Mucosa of rectum (tissue), 2 donors: Measurements from ENCODE around the gene ZNF30.
"Not testable (repeated sequence)": the region's sequence is repeated elsewhere in the genome, so short reads cannot be mapped to it uniquely, and the experiment has no call there.

Source experiments
- H3K27ac ChIP-seq, 2 donors: one replicate each; pipeline ENCODE4 v1.7.0; 2013; ENCODE audit warnings: inconsistent platforms in 2 of 2, low read depth in 2 of 2, low read length in 2 of 2
- H3K27me3 ChIP-seq, 2 donors: one replicate each; pipeline ENCODE4 v1.7.0; 2013; ENCODE audit warnings: low read length in 2 of 2; ENCODE audit not compliant: control insufficient read depth in 2 of 2, insufficient read depth in 2 of 2
- H3K36me3 ChIP-seq, 2 donors: one replicate each; pipeline ENCODE4 v1.7.0; 2013; ENCODE audit warnings: low read length in 2 of 2; ENCODE audit not compliant: control insufficient read depth in 2 of 2, insufficient read depth in 2 of 2
- H3K4me1 ChIP-seq, 2 donors: one replicate each; pipeline ENCODE4 v1.7.0; 2013; ENCODE audit warnings: low read length in 2 of 2, mild to moderate bottlenecking in 1 of 2; ENCODE audit not compliant: control insufficient read depth in 2 of 2, insufficient read depth in 2 of 2
- H3K4me3 ChIP-seq, 2 donors: one replicate each; pipeline ENCODE4 v1.7.0; 2013; ENCODE audit warnings: low read length in 2 of 2
- H3K9ac ChIP-seq, 2 donors: one replicate each; pipeline ENCODE4 v1.7.0; 2013; ENCODE audit warnings: low read length in 2 of 2, low read depth in 1 of 2, mild to moderate bottlenecking in 1 of 2
- H3K9me3 ChIP-seq, 2 donors: one replicate each; pipeline ENCODE4 v1.7.0; 2013; ENCODE audit warnings: low read length in 2 of 2; ENCODE audit not compliant: control insufficient read depth in 2 of 2
- donor health status: healthy.
- donor health status: Normal muscosa, but diverticular disease.

ZNF30 gene

GRCh38 chr19:34959021-34959420 is 32.3 kb downstream of the ZNF30 start:
- H3K9ac ChIP-seq, result no peak overlapping the region
- peaks cover 37 to 46% of the 10 kb centered on the region in 2 donors for H3K36me3 ChIP-seq
- H3K4me1 ChIP-seq, result peaks cover 6 to 9% of the 10 kb centered on the region in 2 donors
- no peaks in the 10 kb centered on the region for H3K27me3 ChIP-seq
- peaks cover 47 to 58% of the 10 kb centered on the region in 2 donors for H3K9me3 ChIP-seq
- H3K27ac ChIP-seq, result no peak overlapping the region
- no peak overlapping the region for H3K4me3 ChIP-seq

- H3K27ac ChIP-seq, result no peak overlapping the region
- H3K9ac ChIP-seq, result no peak overlapping the region
- peak overlapping the region in 1 of 2 donors; percentile 15 for H3K4me3 ChIP-seq
- H3K27me3 ChIP-seq, result no peaks in the 10 kb centered on the region
- H3K36me3 ChIP-seq, result peaks cover 37 to 46% of the 10 kb centered on the region in 2 donors
- peaks cover 6 to 9% of the 10 kb centered on the region in 2 donors for H3K4me1 ChIP-seq
- H3K9me3 ChIP-seq, result peaks cover 47 to 58% of the 10 kb centered on the region in 2 donors
Measured at GRCh38 chr19:34960103-34960805, 33.6 kb downstream of the ZNF30 start.

- Histone ChIP-seq H3K9me3 (peaks cover 42 to 51% of the 10 kb centered on the region in 2 donors), H3K4me3 (peak overlapping the region in 1 of 2 donors; percentile 6), H3K27ac (no peak overlapping the region), H3K36me3 (peaks cover 37 to 46% of the 10 kb centered on the region in 2 donors), H3K9ac (no peak overlapping the region), H3K27me3 (no peaks in the 10 kb centered on the region), H3K4me1 (peaks cover 6 to 9% of the 10 kb centered on the region in 2 donors)
Measured at GRCh38 chr19:34960940-34961679, 34.4 kb downstream of the ZNF30 start.

GRCh38 chr19:34961775-34962686 is 35.3 kb downstream of the ZNF30 start:
- Histone ChIP-seq H3K36me3 (peaks cover 37 to 46% of the 10 kb centered on the region in 2 donors), H3K4me3 (peak overlapping the region; percentile 70 to 79), H3K4me1 (peaks cover 6 to 9% of the 10 kb centered on the region in 2 donors), H3K27ac (peak overlapping the region in 1 of 2 donors; percentile 3), H3K9ac (no peak overlapping the region), H3K9me3 (peaks cover 42 to 49% of the 10 kb centered on the region in 2 donors), H3K27me3 (no peaks in the 10 kb centered on the region)

DNA sequence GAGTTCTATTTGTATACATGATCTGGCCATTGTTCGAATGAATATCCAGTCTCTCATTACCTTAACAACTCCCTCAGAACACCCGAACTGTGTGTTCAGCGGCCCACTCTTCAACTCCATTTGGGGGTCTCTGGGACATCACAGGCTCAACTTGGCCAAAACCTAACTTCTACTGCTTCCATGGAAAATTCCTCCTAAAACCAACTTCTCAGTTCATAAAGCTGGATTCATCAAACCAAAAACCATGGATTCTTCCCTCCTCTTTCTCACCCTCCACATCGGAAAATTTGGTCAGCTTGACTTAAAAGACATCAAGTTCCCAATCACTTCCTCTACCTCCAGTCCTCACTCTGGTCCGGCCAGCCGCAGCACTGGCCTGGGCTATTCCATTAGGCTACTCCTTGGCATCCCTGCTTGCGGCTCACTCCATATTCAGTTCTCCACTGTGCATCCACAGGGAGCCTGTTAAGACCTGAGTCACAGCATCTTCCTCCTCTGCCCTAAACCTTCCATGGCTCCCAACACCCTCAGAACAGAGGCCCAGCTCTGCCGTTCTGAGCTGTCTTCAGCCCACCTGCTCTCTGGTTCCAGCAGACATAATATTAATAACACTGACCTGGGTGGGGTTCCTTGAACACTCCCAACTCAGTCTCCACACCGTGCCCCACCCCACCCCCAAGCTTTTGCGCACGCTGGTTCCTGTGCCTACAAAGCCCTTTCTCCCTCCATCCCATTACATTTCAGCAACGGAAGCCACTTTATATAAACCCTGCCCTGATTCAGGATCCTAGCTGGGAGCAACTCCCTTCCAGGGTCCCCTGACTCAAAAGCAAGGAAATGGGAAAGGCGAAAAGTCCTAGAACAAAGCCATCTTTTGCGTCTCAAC is 36.2 kb downstream of the ZNF30 start:
- H3K27ac ChIP-seq, result peak overlapping the region; percentile 19 to 65

DNA sequence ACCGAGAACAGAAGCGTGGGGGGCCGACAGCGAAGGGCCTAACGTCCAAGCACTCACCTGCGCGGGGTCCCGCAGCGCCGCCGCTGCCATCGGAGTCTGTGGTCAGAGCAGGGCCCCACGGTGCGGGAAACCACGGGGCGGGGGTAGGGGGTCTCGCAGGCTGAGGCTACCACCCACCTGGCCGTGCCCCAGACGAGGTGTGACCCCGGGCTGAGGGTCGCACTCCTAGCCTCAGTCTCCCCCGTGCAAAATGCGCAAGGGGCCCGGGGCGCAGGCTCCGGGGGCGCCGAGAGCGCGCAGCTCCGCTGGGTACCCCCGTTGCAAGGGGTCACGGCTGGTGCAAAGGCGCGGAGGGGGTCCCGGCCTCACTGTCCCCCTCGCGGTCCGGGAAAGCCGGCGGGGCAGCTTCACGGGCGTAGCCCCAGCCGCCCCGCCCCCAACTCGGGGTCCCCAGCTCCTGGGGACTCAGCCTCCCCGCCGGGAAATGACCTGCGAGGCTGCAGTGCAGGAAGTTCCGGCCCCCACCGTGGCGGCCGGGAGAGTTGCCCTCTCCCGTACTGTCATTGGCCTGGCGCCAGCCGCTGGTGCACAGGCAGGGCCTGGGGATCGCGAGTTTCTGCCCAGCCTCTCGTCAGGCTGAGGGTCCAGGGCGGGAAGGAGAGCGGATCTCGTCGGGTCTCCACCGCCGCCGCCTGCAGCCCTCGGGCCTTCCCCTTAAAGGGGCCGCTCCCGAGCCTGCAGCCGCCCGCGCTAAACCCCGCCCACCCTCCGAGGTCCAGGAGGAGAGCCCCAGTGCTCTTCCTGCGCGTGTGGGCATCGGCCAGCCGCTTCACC is 37.1 kb downstream of the ZNF30 start, which contains the start of gene ZNF792:
ZNF792 (minus strand) TSS at position 657 of the 834 bp plus-strand sequence; CDS start at position 90, 567 bp downstream.
- peak within 1 kb of the TSS; percentile 19 to 65 for H3K27ac ChIP-seq
- peaks cover 21 to 29% of the 10 kb centered on the region in 2 donors for H3K36me3 ChIP-seq
- H3K9ac ChIP-seq, result peak within 1 kb of the TSS; percentile 70 to 81
- H3K9me3 ChIP-seq, result peaks cover 25 to 31% of the 10 kb centered on the region in 2 donors
- H3K27me3 ChIP-seq, result no peaks in the 10 kb centered on the region
- H3K4me1 ChIP-seq, result peaks cover 6 to 9% of the 10 kb centered on the region in 2 donors
- peak within 1 kb of the TSS; percentile 70 to 79 for H3K4me3 ChIP-seq

More for the DNA sequence above, 36.2 kb downstream of the ZNF30 start:
- H3K9ac ChIP-seq, result peak overlapping the region; percentile 70 to 81
- peaks cover 30 to 38% of the 10 kb centered on the region in 2 donors for H3K36me3 ChIP-seq
- no peaks in the 10 kb centered on the region for H3K27me3 ChIP-seq
- H3K4me1 ChIP-seq, result peaks cover 6 to 9% of the 10 kb centered on the region in 2 donors
- H3K9me3 ChIP-seq, result peaks cover 33 to 40% of the 10 kb centered on the region in 2 donors
- H3K4me3 ChIP-seq, result peak overlapping the region; percentile 70 to 79

DNA sequence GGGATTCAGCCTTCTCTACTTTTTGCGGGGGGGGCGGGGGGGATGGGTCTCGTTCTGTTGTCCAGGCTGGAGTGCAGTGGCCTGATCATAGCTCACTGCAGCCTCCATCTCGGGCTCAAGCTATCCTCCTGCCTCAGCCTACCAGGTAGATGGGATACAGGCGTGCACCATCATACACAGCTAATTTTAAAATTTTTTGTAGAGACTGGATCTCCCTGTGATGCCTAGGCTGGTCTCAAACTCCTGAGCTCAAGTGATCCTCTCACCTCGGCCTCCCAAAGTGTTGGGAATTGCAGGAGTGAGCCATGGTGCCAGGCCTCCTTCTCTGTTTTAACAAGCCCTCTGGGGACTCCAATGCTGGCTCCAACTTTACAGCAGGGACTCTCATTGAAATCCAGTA is 37.9 kb downstream of the ZNF30 start:
- H3K4me1 ChIP-seq, result peaks cover 6 to 9% of the 10 kb centered on the region in 2 donors
- H3K9ac ChIP-seq, result no peak overlapping the region
- peaks cover 13 to 21% of the 10 kb centered on the region in 2 donors for H3K36me3 ChIP-seq
- H3K27me3 ChIP-seq, result no peaks in the 10 kb centered on the region
- peaks cover 17 to 23% of the 10 kb centered on the region in 2 donors for H3K9me3 ChIP-seq
- peak overlapping the region; percentile 70 to 79 for H3K4me3 ChIP-seq
- no peak overlapping the region for H3K27ac ChIP-seq

DNA sequence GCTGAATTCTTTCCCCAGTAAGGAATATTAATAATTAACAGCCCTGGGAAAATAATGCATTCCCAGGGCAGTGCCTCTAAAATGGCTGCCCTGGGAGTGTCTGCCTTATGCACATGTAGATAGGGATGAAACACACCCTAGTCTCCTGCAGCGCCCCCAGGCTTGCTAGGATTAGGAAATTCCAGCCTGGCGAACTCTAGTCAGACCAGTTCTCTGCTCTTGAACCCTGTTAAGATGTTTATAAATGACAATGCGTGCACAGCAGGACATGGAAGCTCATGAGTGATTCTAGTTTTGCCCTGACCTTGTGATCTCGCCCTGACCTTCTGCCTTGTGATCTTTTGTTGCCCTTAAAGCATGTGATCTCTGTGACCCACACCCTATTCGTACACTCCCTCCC is 38.8 kb downstream of the ZNF30 start:
- not testable (repeated sequence) for H3K4me1 ChIP-seq, H3K27me3 ChIP-seq, H3K9ac ChIP-seq, H3K4me3 ChIP-seq, H3K27ac ChIP-seq
- Histone ChIP-seq H3K9me3 (peaks cover 8 to 15% of the 10 kb centered on the region in 2 donors), H3K36me3 (peaks cover 4 to 12% of the 10 kb centered on the region in 2 donors)
